IMR-90 (cell line): ENCODE data around the gene GPR39. TPM values are rescaled to one million over a fixed set of nuclear protein-coding genes. Genes with fewer than 3 reads are reported as not detected.

Experiments used
- ATAC-seq: fragments of 200-7000 bp; cut with Tn5 transposase; 2 replicates; pipeline ENCODE4 v1.9.1; 2020; ENCODE audit warnings: low read depth, mild to moderate bottlenecking, moderate library complexity
- BruUV-seq: library from RNA; stranded (reverse); fragments of 400-500 nt; replicated peaks from 2 replicates; lab custom pipeline; 2021; lab: Mats Ljungman, UMichigan
- CTCF ChIA-PET: fragments of 300-600 bp; formaldehyde crosslinking; extraction: SDS; loops from one replicate; lab custom pipeline; 2021; ENCODE audit warnings: antibody characterized with exemption; lab: Yijun Ruan, JAX
- POLR2A ChIA-PET: fragments of 300-600 bp; sonication (Branson Sonifier 250); formaldehyde crosslinking; loops from one replicate; lab custom pipeline; 2022; ENCODE audit warnings: antibody characterized with exemption; ENCODE audit not compliant: unreplicated experiment; lab: Charles Lee
- DNase-seq: peaks from one replicate; pipeline ENCODE4 v3.0.0; 2013
- H2AFZ ChIP-seq: replicated peaks from 2 replicates; pipeline ENCODE3; 2013; ENCODE audit warnings: low read length, mild to moderate bottlenecking; ENCODE audit not compliant: poor library complexity
- H2AK5ac ChIP-seq: 2 replicates; pipeline ENCODE4 v1.6.1; 2013; ENCODE audit warnings: low read depth, low read length, inconsistent platforms
- H2AK9ac ChIP-seq: replicated peaks from 2 replicates; pipeline ENCODE3; 2013; ENCODE audit warnings: mild to moderate bottlenecking, low read depth, low read length, moderate library complexity; ENCODE audit not compliant: poor library complexity
- H2BK120ac ChIP-seq: 2 replicates; pipeline ENCODE4 v1.6.1; 2013; ENCODE audit warnings: low read depth, low read length, inconsistent platforms
- H2BK15ac ChIP-seq: 3 replicates; pipeline ENCODE4 v1.6.1; 2013; ENCODE audit warnings: low read depth, low read length, inconsistent platforms
- H2BK20ac ChIP-seq: 2 replicates; pipeline ENCODE4 v1.6.1; 2013; ENCODE audit warnings: low read depth, mild to moderate bottlenecking, inconsistent platforms, low read length, moderate library complexity
- H2BK5ac ChIP-seq: 2 replicates; pipeline ENCODE4 v1.6.1; 2013; ENCODE audit warnings: mild to moderate bottlenecking, low read depth, low read length, inconsistent platforms; ENCODE audit not compliant: poor library complexity, severe bottlenecking
- H3K14ac ChIP-seq: replicated peaks from 2 replicates; pipeline ENCODE4 v1.6.1; 2013; ENCODE audit warnings: low read depth, low read length, inconsistent platforms
- H3K18ac ChIP-seq: 2 replicates; pipeline ENCODE4 v1.6.1; 2013; ENCODE audit warnings: low read depth, low read length, control low read depth
- H3K23ac ChIP-seq: 2 replicates; pipeline ENCODE4 v1.6.1; 2013; ENCODE audit warnings: low read depth, low read length, inconsistent platforms
- H3K27ac ChIP-seq: 2 replicates; pipeline ENCODE4 v1.5.1; 2013; ENCODE audit warnings: mild to moderate bottlenecking, control low read depth, low read length; ENCODE audit not compliant: insufficient read depth
- H3K27me3 ChIP-seq: 2 replicates; pipeline ENCODE4 v1.6.1; 2013; ENCODE audit warnings: low read length; ENCODE audit not compliant: control insufficient read depth, insufficient read depth
- H3K36me3 ChIP-seq: 2 replicates; pipeline ENCODE4 v1.6.1; 2013; ENCODE audit warnings: low read length, mixed read lengths; ENCODE audit not compliant: control insufficient read depth, insufficient read depth
- H3K4ac ChIP-seq: 2 replicates; pipeline ENCODE4 v1.6.1; 2013; ENCODE audit warnings: low read depth, low read length, inconsistent platforms
- H3K4me1 ChIP-seq: 2 replicates; pipeline ENCODE4 v1.6.1; 2013; ENCODE audit warnings: low read length, mixed read lengths; ENCODE audit not compliant: control insufficient read depth, insufficient read depth
- H3K4me2 ChIP-seq: 2 replicates; pipeline ENCODE4 v1.6.1; 2013; ENCODE audit warnings: low read depth, mild to moderate bottlenecking, control low read depth, low read length, moderate library complexity
- H3K4me3 ChIP-seq: 2 replicates; pipeline ENCODE4 v1.5.1; 2013; ENCODE audit warnings: low read depth, mild to moderate bottlenecking, control low read depth, low read length, moderate library complexity; ENCODE audit not compliant: insufficient read depth
- H3K56ac ChIP-seq: 2 replicates; pipeline ENCODE4 v1.6.1; 2013; ENCODE audit warnings: low read length, inconsistent platforms; ENCODE audit not compliant: insufficient read depth; ENCODE audit errors: extremely low read depth
- H3K79me1 ChIP-seq, 2 experiments: 2 replicates each; pipeline ENCODE4 v1.6.1; 2013; ENCODE audit warnings: low read length in 2 of 2, inconsistent platforms in 1 of 2, low read depth in 1 of 2
- H3K9ac ChIP-seq: 2 replicates; pipeline ENCODE4 v1.6.1; 2013; ENCODE audit warnings: low read depth, low read length, control low read depth
- H3K9me1 ChIP-seq: 2 replicates; pipeline ENCODE4 v1.6.1; 2013; ENCODE audit warnings: low read length, inconsistent platforms; ENCODE audit not compliant: insufficient read depth
- H3K9me3 ChIP-seq: 2 replicates; pipeline ENCODE4 v1.6.1; 2013; ENCODE audit warnings: low read length; ENCODE audit not compliant: control insufficient read depth, insufficient read depth
- H4K20me1 ChIP-seq: 2 replicates; pipeline ENCODE4 v1.6.1; 2013; ENCODE audit warnings: low read length, inconsistent platforms; ENCODE audit not compliant: insufficient read depth
- H4K5ac ChIP-seq: 2 replicates; pipeline ENCODE4 v1.6.1; 2013; ENCODE audit warnings: mild to moderate bottlenecking, low read depth, low read length, control low read depth
- H4K8ac ChIP-seq, 2 experiments: 2 replicates each; pipeline ENCODE4 v1.6.1; 2013; ENCODE audit warnings: low read depth in 2 of 2, low read length in 2 of 2, control low read depth in 1 of 2, inconsistent platforms in 1 of 2
- H4K91ac ChIP-seq: 2 replicates; pipeline ENCODE4 v1.6.1; 2013; ENCODE audit warnings: low read depth, low read length, inconsistent platforms; ENCODE audit not compliant: insufficient read depth
- BHLHE40 ChIP-seq: fragments of 150-350 bp; IDR thresholded peaks from 2 replicates; pipeline ENCODE4 v1.6.1; 2016; ENCODE audit warnings: mild to moderate bottlenecking, low read depth, low read length
- CEBPB ChIP-seq: IDR thresholded peaks from 2 replicates; pipeline ENCODE4 v1.6.1; 2012; ENCODE audit warnings: low read depth, low read length, improper control_type of control experiment
- CHD1 ChIP-seq: IDR thresholded peaks from 2 replicates; pipeline ENCODE4 v1.6.1; 2012; ENCODE audit warnings: low read depth, low read length, improper control_type of control experiment
- FOS ChIP-seq: fragments of 150-350 bp; IDR thresholded peaks from 2 replicates; pipeline ENCODE4 v1.6.1; 2016; ENCODE audit warnings: low read depth, low read length
- MAFK ChIP-seq: IDR thresholded peaks from 2 replicates; pipeline ENCODE4 v1.6.1; 2012; ENCODE audit warnings: low read depth, low read length, improper control_type of control experiment
- MXI1 ChIP-seq: IDR thresholded peaks from 2 replicates; pipeline ENCODE4 v1.6.1; 2012; ENCODE audit warnings: low read depth, mild to moderate bottlenecking, low read length, moderate library complexity, borderline replicate concordance
- NFE2L2 ChIP-seq: fragments of 150-350 bp; IDR thresholded peaks from 2 replicates; pipeline ENCODE4 v1.6.1; 2016; ENCODE audit warnings: low read depth, mild to moderate bottlenecking, low read length
- RAD21 ChIP-seq: IDR thresholded peaks from 2 replicates; pipeline ENCODE4 v1.6.1; 2012; ENCODE audit warnings: low read length, improper control_type of control experiment
- RCOR1 ChIP-seq: IDR thresholded peaks from 2 replicates; pipeline ENCODE4 v1.6.1; 2012; ENCODE audit warnings: mild to moderate bottlenecking, low read length, improper control_type of control experiment; ENCODE audit not compliant: insufficient replicate concordance
- RFX5 ChIP-seq: IDR thresholded peaks from 2 replicates; pipeline ENCODE4 v1.8.0; 2012; ENCODE audit warnings: low read depth, mild to moderate bottlenecking, low read length, moderate library complexity
- SMC3 ChIP-seq: fragments of 150-350 bp; IDR thresholded peaks from 2 replicates; pipeline ENCODE4 v1.6.1; 2016; ENCODE audit warnings: low read depth, mild to moderate bottlenecking, antibody characterized with exemption, low read length, moderate library complexity
- WGBS, 2 experiments: methylation state at CpG; one replicate each; pipeline versions ENCODE4 v1.1.5 to v1.1.7; 2013; ENCODE audit warnings: missing lambda C conversion rate in 2 of 2; ENCODE audit not compliant: insufficient read length in 1 of 2; ENCODE audit errors: extremely low coverage in 2 of 2; 5-methylcytosine and 5-hydroxymethylcytosine counted together
- dilution Hi-C: fragments of 300-500 bp; cut with HindIII; formaldehyde crosslinking; loops from one replicate; pipeline ENCODE4 v1.14.3; 2018; ENCODE audit warnings: low sequenced_read_pairs; ENCODE audit not compliant: unreplicated experiment
- in situ Hi-C: fragments of 300-500 bp; cut with MboI; formaldehyde crosslinking; loops from 3 replicates; pipeline ENCODE4 v1.14.3; 2019; ENCODE audit warnings: low sequenced_read_pairs, inconsistent platforms, mixed read lengths
- intact Hi-C: fragments of 100-400 bp; cut with micrococcal nuclease; formaldehyde crosslinking; loops from 2 replicates; pipeline ENCODE4 v1.10.0; 2022
- polyA plus RNA-seq, 3 experiments: library from polyadenylated mRNA; depleted of rRNA; stranded (reverse); fragments of >200 nt; gene quantifications; 2 replicates each; pipeline ENCODE4 v1.2.3, GENCODE V29; 2012; ENCODE audit warnings: low replicate concordance in 1 of 3
- total RNA-seq: library from RNA; depleted of rRNA; stranded (reverse); fragments of >200 nt; gene quantifications from 2 replicates; pipeline ENCODE4 v1.2.3, GENCODE V29; 2012
- TF ChIP-seq, protein P1 (sequence below): conservative IDR thresholded peaks from 2 replicates; pipeline ENCODE4 v1.5.1; 2012; ENCODE audit warnings: mild to moderate bottlenecking, low read depth, low read length, improper control_type of control experiment
- TF ChIP-seq, protein P2 (sequence below): fragments of 150-350 bp; IDR thresholded peaks from 2 replicates; pipeline ENCODE4 v1.6.1; 2017; ENCODE audit warnings: mild to moderate bottlenecking, antibody characterized with exemption, low read length, low read depth
- TF ChIP-seq, protein P3 (sequence below): fragments of 150-350 bp; IDR thresholded peaks from 2 replicates; pipeline ENCODE4 v1.6.1; 2016; ENCODE audit warnings: low read depth, mild to moderate bottlenecking, low read length, moderate library complexity, borderline replicate concordance

Gene GPR39
- total and polyA plus RNA-seq, 2 of the 4 experiments (the other 2 are of a cell fraction): 4.4 to 9.0 TPM

DNA sequence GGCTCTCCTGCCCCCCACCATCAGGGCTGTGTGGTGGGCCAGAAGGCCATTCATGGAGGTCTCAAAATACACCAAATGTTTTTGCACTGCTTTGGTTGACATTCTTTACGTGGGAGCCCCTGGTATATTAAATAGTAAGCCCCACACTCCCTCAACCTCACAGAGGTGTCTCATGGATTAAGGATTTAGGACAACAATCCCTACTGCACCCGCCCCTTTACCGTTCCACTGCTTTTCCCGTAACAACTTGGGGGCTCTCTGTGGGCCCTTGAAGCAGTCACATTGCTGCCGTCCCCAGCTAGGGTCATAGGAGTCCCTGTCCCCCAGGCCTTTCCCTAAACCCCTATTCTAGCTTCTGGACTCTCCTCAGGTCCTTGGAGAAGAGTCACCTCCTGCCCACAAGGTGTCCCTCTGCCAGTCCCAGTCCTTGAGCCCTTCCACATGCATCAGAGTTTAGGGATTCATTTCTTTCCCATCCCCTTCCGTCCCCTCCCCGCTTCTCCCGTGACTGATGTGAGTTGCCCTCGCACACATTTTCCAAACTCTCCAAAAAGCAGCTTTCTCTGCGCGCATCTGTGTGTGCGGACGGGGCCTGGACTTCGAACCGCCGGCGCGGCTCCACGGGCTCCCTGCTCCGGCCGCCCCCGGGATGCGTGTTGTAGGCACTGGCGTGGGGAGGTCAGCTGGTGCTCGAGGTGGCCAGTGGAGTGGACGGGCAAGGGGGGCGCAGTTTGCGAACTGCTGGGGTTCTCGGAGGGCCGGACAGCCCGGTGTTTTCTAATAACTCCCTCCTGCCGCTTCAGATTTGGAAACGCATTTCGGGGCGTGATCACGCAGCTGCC lies 168.6 kb downstream of the GPR39 start:
- no TSS peak for BruUV-seq

More for the DNA sequence above, 168.6 kb downstream of the GPR39 start:
- Histone ChIP-seq H3K14ac (no peak overlapping the region), H3K36me3 (no peaks in the 10 kb centered on the region), H3K23ac (no peak overlapping the region), H3K4ac (no peak overlapping the region), H4K5ac (no peak overlapping the region), H2BK20ac (no peak overlapping the region), H3K4me1 (peaks cover 3% of the 10 kb centered on the region), H3K18ac (no peak overlapping the region), H2AFZ (no peak overlapping the region), H4K91ac (no peak overlapping the region), H3K79me1 (no peaks in the 10 kb centered on the region), H2AK9ac (no peak overlapping the region), H2AK5ac (no peak overlapping the region), H3K9me3 (no peaks in the 10 kb centered on the region), H4K20me1 (no peaks in the 10 kb centered on the region), H3K4me2 (no peak overlapping the region), H4K8ac (no peak overlapping the region), H3K27me3 (peaks cover 23% of the 10 kb centered on the region), H2BK15ac (no peak overlapping the region), H3K56ac (no peak overlapping the region), H3K4me3 (no peak overlapping the region), H2BK120ac (no peak overlapping the region), H3K27ac (no peak overlapping the region), H2BK5ac (no peak overlapping the region), H3K9ac (no peak overlapping the region), H3K9me1 (no peaks in the 10 kb centered on the region)
- dilution Hi-C loops (no loop called here), intact Hi-C loops (no loop called here), in situ Hi-C loops (no loop called here)
- no peak for DNase-seq
- POLR2A ChIA-PET: no interaction called here
- WGBS, 2 experiments: 91% methylated on average over 9 of the region's 36 CpGs; no CpG with 5 or more reads in 1 of the 2 experiments
- TF ChIP-seq FOS (no peak), MXI1 (no peak), MAFK (no peak), NFE2L2 (no peak), CHD1 (no peak), BHLHE40 (no peak), CEBPB (no peak), SMC3 (no peak), RFX5 (no peak), RAD21 (no peak), RCOR1 (no peak)
- TF ChIP-seq, protein P1, sequence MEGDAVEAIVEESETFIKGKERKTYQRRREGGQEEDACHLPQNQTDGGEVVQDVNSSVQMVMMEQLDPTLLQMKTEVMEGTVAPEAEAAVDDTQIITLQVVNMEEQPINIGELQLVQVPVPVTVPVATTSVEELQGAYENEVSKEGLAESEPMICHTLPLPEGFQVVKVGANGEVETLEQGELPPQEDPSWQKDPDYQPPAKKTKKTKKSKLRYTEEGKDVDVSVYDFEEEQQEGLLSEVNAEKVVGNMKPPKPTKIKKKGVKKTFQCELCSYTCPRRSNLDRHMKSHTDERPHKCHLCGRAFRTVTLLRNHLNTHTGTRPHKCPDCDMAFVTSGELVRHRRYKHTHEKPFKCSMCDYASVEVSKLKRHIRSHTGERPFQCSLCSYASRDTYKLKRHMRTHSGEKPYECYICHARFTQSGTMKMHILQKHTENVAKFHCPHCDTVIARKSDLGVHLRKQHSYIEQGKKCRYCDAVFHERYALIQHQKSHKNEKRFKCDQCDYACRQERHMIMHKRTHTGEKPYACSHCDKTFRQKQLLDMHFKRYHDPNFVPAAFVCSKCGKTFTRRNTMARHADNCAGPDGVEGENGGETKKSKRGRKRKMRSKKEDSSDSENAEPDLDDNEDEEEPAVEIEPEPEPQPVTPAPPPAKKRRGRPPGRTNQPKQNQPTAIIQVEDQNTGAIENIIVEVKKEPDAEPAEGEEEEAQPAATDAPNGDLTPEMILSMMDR: no peak
- TF ChIP-seq, protein P2, sequence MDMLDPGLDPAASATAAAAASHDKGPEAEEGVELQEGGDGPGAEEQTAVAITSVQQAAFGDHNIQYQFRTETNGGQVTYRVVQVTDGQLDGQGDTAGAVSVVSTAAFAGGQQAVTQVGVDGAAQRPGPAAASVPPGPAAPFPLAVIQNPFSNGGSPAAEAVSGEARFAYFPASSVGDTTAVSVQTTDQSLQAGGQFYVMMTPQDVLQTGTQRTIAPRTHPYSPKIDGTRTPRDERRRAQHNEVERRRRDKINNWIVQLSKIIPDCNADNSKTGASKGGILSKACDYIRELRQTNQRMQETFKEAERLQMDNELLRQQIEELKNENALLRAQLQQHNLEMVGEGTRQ: no peak
- TF ChIP-seq, protein P3, sequence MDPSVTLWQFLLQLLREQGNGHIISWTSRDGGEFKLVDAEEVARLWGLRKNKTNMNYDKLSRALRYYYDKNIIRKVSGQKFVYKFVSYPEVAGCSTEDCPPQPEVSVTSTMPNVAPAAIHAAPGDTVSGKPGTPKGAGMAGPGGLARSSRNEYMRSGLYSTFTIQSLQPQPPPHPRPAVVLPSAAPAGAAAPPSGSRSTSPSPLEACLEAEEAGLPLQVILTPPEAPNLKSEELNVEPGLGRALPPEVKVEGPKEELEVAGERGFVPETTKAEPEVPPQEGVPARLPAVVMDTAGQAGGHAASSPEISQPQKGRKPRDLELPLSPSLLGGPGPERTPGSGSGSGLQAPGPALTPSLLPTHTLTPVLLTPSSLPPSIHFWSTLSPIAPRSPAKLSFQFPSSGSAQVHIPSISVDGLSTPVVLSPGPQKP: no peak
- CTCF ChIA-PET: no interaction called here
- no peak for ATAC-seq
